HepG2 (cell line): Measurements from ENCODE around the gene CHMP6. TPM values are rescaled to one million over a fixed set of nuclear protein-coding genes. Genes with fewer than 3 reads are reported as not detected.

Experiments used
- ASH2L ChIP-seq: fragments of 300-600, 200-600 bp; sonication (generic); IDR thresholded peaks from 2 replicates; pipeline ENCODE4 v1.7.0; 2017; ENCODE audit warnings: low read depth, mild to moderate bottlenecking, moderate library complexity, mixed read lengths, low read length; ENCODE audit not compliant: insufficient read length
- CEBPG ChIP-seq: IDR thresholded peaks from 2 replicates; pipeline ENCODE4 v1.6.1; 2016
- HOXA7 ChIP-seq: sonication (generic); formaldehyde crosslinking; IDR thresholded peaks from 2 replicates; pipeline ENCODE4 v1.8.1; 2022; ENCODE audit warnings: mild to moderate bottlenecking, missing genetic modification reagents, moderate library complexity
- IKZF1 ChIP-seq: fragments of 450-650 bp; IDR thresholded peaks from 2 replicates; pipeline ENCODE4 v1.7.1; 2016
- IRF2 ChIP-seq: IDR thresholded peaks from 2 replicates; pipeline ENCODE4 v1.6.1; 2018; ENCODE audit warnings: missing genetic modification reagents, missing compliant biosample characterization
- JUNB ChIP-seq: sonication (generic); formaldehyde crosslinking; IDR thresholded peaks from 2 replicates; pipeline ENCODE4 v1.8.0; 2022; ENCODE audit warnings: missing genetic modification reagents, mild to moderate bottlenecking, borderline replicate concordance
- MBD4 ChIP-seq: IDR thresholded peaks from 2 replicates; pipeline ENCODE4 v1.6.1; 2012; ENCODE audit warnings: low read length, inconsistent platforms, borderline replicate concordance
- MIXL1 ChIP-seq: IDR thresholded peaks from 2 replicates; pipeline ENCODE4 v1.6.1; 2016
- NFE2 ChIP-seq: sonication (generic); formaldehyde crosslinking; IDR thresholded peaks from 2 replicates; pipeline ENCODE4 v1.4.0; 2020; ENCODE audit warnings: missing genetic modification reagents
- NR3C1 ChIP-seq: sonication (generic); formaldehyde crosslinking; IDR thresholded peaks from 2 replicates; pipeline ENCODE4 v1.4.0; 2020; ENCODE audit warnings: missing genetic modification reagents
- PHF8 ChIP-seq: sonication (generic); formaldehyde crosslinking; IDR thresholded peaks from 2 replicates; pipeline ENCODE4 v1.5.0; 2020; ENCODE audit warnings: missing genetic modification reagents
- RARG ChIP-seq: sonication (generic); formaldehyde crosslinking; IDR thresholded peaks from 2 replicates; pipeline ENCODE4 v1.4.0; 2020; ENCODE audit warnings: low read depth, mild to moderate bottlenecking, missing genetic modification reagents
- RBAK ChIP-seq: sonication (generic); formaldehyde crosslinking; IDR thresholded peaks from 2 replicates; pipeline ENCODE4 v1.5.1; 2020; ENCODE audit warnings: mild to moderate bottlenecking, missing genetic modification reagents
- RBM22 ChIP-seq: fragments of 200-400 bp; formaldehyde crosslinking; optimal IDR thresholded peaks from 2 replicates; pipeline ENCODE3; 2017; ENCODE audit warnings: mild to moderate bottlenecking, low read length, moderate library complexity
- SMC3 ChIP-seq: IDR thresholded peaks from 2 replicates; pipeline ENCODE4 v1.6.1; 2011; ENCODE audit warnings: low read length, improper control_type of control experiment
- SOX5 ChIP-seq: IDR thresholded peaks from 2 replicates; pipeline ENCODE4 v1.6.1; 2016; ENCODE audit warnings: borderline replicate concordance
- ZNF12 ChIP-seq: sonication (generic); formaldehyde crosslinking; IDR thresholded peaks from 2 replicates; pipeline ENCODE4 v1.5.0; 2020; ENCODE audit warnings: missing genetic modification reagents
- ZNF235 ChIP-seq: sonication (generic); formaldehyde crosslinking; IDR thresholded peaks from 2 replicates; pipeline ENCODE4 v1.8.1; 2023; ENCODE audit warnings: mild to moderate bottlenecking, missing genetic modification reagents, borderline replicate concordance
- ZNF329 ChIP-seq: sonication (generic); formaldehyde crosslinking; IDR thresholded peaks from 2 replicates; pipeline ENCODE4 v1.9.0; 2021; ENCODE audit warnings: low read depth, mild to moderate bottlenecking, missing genetic modification reagents
- ZNF496 ChIP-seq: sonication (generic); formaldehyde crosslinking; IDR thresholded peaks from 2 replicates; pipeline ENCODE4 v1.8.1; 2023; ENCODE audit warnings: mild to moderate bottlenecking, moderate library complexity, missing genetic modification reagents; ENCODE audit not compliant: insufficient replicate concordance
- ZNF510 ChIP-seq: sonication (generic); formaldehyde crosslinking; IDR thresholded peaks from 2 replicates; pipeline ENCODE4 v1.4.0; 2020; ENCODE audit warnings: low read depth, mild to moderate bottlenecking, missing genetic modification reagents
- ZNF614 ChIP-seq: IDR thresholded peaks from 2 replicates; pipeline ENCODE4 v1.6.1; 2018; ENCODE audit warnings: missing biosample characterization, missing genetic modification reagents, inconsistent platforms, borderline replicate concordance
- ZNF768 ChIP-seq: sonication (generic); formaldehyde crosslinking; IDR thresholded peaks from 2 replicates; pipeline ENCODE4 v1.4.0; 2020; ENCODE audit warnings: missing genetic modification reagents
- ZSCAN31 ChIP-seq: sonication (generic); formaldehyde crosslinking; IDR thresholded peaks from 2 replicates; pipeline ENCODE4 v1.5.0; 2020; ENCODE audit warnings: low read depth, mild to moderate bottlenecking, missing genetic modification reagents
- polyA plus RNA-seq, 8 experiments: library from polyadenylated mRNA; depleted of rRNA in 3 of 8; stranded (reverse) in 7 of 8; unstranded in 1 of 8; fragments of >200 nt; fragmentation: Illumina TruSeq in 4 of 8; extraction: Trizol in 4 of 8; gene quantifications; 2 replicates each; pipeline versions ENCODE4 v1.2.1 to v1.2.3, GENCODE V29; 2011 to 2016; ENCODE audit warnings: low read depth in 4 of 8, missing spikeins in 1 of 8, mixed read lengths in 1 of 8; ENCODE audit not compliant: insufficient read depth in 1 of 8
- total RNA-seq, 5 experiments: library from RNA; depleted of rRNA; stranded (reverse); fragments of >200 nt; fragmentation: Illumina TruSeq; extraction: Trizol; gene quantifications; 2 replicates each; pipeline ENCODE4 v1.2.3, GENCODE V29; 2016; ENCODE audit warnings: low read depth in 1 of 5
- TF ChIP-seq, protein P1 (sequence below): sonication (generic); formaldehyde crosslinking; IDR thresholded peaks from 2 replicates; pipeline ENCODE4 v1.5.0; 2020; ENCODE audit warnings: mild to moderate bottlenecking, missing genetic modification reagents, borderline replicate concordance
- TF ChIP-seq, protein P2 (sequence below): sonication (generic); formaldehyde crosslinking; IDR thresholded peaks from 2 replicates; pipeline ENCODE4 v1.5.0; 2020; ENCODE audit warnings: missing genetic modification reagents
- TF ChIP-seq, protein P3 (sequence below): sonication (generic); formaldehyde crosslinking; IDR thresholded peaks from 2 replicates; pipeline ENCODE4 v1.4.0; 2020; ENCODE audit warnings: missing genetic modification reagents

The CHMP6 gene
- total and polyA plus RNA-seq, 2 of the 13 experiments (the other 11 are each of a cell fraction or from before 2014, with no cell fraction given) = 11.1 to 24.2 TPM

DNA sequence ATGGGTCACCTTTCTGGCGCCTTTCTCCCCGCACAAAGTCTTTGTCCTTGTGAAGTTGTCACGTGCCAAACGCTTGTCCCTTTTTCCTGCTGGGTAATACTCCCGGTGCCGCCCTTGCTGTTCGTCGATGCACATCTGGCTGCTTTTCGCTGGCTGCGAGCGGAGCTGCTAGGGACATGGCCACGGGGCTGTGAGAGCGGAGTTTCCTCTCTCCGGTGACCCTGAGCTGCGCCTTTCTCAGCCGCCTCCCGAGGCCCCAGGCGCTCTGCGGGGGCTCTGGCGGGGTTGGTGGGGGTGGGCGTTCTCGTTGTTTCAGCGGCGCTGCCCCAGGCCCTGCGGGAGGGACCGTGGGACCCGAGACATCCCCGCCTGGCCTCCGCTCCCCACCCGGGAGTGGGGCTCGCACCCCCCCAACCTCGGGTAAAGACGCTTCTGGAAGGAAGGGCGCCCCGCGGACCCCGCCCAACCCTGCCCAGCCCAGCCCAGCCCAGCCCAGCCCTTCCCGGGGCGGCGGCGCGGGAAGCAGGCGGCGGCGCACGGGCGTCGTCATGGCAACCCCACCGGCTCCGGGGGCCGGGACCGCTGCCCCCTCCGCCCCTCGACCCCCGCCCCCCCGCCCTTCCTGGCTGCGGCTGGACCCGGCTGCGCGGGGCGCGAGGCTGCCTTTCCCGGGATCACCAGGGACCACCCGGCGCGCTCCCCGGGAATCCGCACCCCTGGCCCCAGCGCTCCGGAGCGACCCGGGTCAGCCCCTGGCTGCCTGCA, 12.3 kb downstream of the CHMP6 start (continued):
- TF ChIP-seq ZNF614 (CRISPR knock-in tag) (no peak), ZNF768 (CRISPR knock-in tag) (peak; percentile 68; the same call in 1 of the 2 replicates), MIXL1 (CRISPR knock-in tag) (no peak), CEBPG (CRISPR knock-in tag) (no peak), ZNF235 (CRISPR knock-in tag) (0 out of 2 replicates have a peak, but pooled peaks have one; percentile 38), ZSCAN31 (no peak), ZNF329 (CRISPR knock-in tag) (no peak), RARG (no peak), NFE2 (CRISPR knock-in tag) (no peak), IKZF1 (no peak), ZNF12 (CRISPR knock-in tag) (no peak), IRF2 (no peak), NR3C1 (CRISPR knock-in tag) (no peak), SOX5 (CRISPR knock-in tag) (no peak), MBD4 (no peak), RBM22 (peak; percentile 51), RBAK (CRISPR knock-in tag) (no peak), HOXA7 (CRISPR knock-in tag) (no peak), ASH2L (no peak), JUNB (CRISPR knock-in tag) (no peak), ZNF510 (CRISPR knock-in tag) (no peak), ZNF496 (CRISPR knock-in tag) (no peak), SMC3 (no peak), PHF8 (CRISPR knock-in tag) (peak; percentile 32; the same call in 1 of the 2 replicates)
- TF ChIP-seq, protein P1, sequence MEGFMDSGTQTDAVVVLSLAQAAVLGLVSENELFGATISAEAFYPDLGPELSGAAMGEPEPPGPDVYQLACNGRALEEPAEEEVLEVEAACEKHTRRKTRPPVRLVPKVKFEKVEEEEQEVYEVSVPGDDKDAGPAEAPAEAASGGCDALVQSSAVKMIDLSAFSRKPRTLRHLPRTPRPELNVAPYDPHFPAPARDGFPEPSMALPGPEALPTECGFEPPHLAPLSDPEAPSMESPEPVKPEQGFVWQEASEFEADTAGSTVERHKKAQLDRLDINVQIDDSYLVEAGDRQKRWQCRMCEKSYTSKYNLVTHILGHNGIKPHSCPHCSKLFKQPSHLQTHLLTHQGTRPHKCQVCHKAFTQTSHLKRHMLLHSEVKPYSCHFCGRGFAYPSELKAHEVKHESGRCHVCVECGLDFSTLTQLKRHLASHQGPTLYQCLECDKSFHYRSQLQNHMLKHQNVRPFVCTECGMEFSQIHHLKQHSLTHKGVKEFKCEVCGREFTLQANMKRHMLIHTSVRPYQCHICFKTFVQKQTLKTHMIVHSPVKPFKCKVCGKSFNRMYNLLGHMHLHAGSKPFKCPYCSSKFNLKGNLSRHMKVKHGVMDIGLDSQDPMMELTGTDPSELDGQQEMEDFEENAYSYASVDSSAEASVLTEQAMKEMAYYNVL (CRISPR knock-in tag) = no peak
- TF ChIP-seq, protein P2, sequence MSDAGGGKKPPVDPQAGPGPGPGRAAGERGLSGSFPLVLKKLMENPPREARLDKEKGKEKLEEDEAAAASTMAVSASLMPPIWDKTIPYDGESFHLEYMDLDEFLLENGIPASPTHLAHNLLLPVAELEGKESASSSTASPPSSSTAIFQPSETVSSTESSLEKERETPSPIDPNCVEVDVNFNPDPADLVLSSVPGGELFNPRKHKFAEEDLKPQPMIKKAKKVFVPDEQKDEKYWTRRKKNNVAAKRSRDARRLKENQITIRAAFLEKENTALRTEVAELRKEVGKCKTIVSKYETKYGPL (CRISPR knock-in tag) = no peak
- TF ChIP-seq, protein P3, sequence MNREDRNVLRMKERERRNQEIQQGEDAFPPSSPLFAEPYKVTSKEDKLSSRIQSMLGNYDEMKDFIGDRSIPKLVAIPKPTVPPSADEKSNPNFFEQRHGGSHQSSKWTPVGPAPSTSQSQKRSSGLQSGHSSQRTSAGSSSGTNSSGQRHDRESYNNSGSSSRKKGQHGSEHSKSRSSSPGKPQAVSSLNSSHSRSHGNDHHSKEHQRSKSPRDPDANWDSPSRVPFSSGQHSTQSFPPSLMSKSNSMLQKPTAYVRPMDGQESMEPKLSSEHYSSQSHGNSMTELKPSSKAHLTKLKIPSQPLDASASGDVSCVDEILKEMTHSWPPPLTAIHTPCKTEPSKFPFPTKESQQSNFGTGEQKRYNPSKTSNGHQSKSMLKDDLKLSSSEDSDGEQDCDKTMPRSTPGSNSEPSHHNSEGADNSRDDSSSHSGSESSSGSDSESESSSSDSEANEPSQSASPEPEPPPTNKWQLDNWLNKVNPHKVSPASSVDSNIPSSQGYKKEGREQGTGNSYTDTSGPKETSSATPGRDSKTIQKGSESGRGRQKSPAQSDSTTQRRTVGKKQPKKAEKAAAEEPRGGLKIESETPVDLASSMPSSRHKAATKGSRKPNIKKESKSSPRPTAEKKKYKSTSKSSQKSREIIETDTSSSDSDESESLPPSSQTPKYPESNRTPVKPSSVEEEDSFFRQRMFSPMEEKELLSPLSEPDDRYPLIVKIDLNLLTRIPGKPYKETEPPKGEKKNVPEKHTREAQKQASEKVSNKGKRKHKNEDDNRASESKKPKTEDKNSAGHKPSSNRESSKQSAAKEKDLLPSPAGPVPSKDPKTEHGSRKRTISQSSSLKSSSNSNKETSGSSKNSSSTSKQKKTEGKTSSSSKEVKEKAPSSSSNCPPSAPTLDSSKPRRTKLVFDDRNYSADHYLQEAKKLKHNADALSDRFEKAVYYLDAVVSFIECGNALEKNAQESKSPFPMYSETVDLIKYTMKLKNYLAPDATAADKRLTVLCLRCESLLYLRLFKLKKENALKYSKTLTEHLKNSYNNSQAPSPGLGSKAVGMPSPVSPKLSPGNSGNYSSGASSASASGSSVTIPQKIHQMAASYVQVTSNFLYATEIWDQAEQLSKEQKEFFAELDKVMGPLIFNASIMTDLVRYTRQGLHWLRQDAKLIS = no peak
